HG03558 (cell line): Measurements from ENCODE around the gene ABTB2.

Source experiments
- ATAC-seq: cut with Tn5 transposase; IDR thresholded peaks from one replicate; pipeline ENCODE4 v1.9.1; 2021; ENCODE audit warnings: moderate number of reproducible peaks; ENCODE audit not compliant: unreplicated experiment; ENCODE audit errors: extremely low read depth

ABTB2 gene

DNA sequence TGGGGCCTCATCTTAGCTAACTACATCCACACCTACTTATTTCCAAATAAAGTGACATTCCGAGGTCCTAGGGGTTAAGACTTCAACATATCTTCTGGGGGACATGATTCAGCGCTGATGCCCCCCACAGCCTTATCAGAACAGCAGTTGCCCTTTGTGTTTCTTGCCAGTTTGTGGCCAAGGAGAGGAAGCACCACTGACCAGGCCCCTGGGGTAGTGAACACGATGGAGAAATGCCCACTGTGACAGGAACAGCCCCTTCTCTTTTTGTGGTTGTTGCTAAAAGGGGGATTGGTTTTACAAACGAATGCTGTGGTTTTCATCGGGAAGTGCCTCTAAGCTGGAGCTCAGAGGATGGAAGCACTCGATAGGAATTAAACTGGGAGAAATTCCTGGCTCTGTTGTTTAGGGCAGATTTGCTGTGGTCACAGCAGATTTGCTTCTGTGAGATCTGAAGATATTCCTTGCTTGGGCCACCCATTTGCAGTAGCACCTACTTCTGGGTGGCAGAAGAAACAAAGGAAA, 88.8 kb downstream of the ABTB2 start:
- ATAC-seq: no peak

DNA sequence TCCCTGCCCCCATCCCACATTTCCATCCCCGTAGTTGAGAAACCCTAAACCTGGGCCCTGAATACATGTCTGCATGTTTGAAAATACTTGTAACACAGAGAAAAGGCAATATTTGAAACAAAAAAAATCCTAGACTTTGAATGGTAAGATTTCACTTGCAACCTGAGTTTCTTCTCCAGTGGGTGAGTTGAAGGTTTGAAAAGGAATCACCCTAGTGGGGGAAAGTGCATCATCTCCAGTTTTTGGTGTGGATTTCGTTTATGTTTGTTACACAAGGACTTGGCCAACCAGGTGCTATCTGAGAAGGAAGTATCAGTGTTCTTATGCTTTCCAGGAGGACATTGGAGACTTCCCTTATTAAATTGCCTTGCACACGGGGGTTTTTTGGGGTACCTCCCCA, 90.4 kb downstream of the ABTB2 start:
- ATAC-seq: no peak

DNA sequence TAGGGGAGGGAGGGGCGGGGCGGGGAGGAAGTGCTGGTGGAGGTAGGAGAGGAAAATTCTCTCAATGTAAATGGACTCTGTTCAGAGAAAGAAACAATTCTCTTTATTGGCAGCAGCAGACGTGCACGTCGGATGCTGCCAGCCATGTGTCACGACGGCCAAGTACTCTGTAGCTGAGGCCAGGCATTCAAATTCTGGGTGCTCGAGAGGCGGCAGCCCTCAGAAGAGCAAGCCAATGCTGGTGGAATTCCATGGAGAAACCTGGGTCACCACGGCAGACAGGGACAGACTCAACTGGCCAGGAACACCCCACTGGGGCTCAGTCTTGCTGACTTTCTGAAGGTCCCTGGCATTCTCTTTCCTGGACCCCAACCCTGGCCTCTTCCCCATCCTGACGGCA, 90.8 kb downstream of the ABTB2 start:
- ATAC-seq: no peak

DNA sequence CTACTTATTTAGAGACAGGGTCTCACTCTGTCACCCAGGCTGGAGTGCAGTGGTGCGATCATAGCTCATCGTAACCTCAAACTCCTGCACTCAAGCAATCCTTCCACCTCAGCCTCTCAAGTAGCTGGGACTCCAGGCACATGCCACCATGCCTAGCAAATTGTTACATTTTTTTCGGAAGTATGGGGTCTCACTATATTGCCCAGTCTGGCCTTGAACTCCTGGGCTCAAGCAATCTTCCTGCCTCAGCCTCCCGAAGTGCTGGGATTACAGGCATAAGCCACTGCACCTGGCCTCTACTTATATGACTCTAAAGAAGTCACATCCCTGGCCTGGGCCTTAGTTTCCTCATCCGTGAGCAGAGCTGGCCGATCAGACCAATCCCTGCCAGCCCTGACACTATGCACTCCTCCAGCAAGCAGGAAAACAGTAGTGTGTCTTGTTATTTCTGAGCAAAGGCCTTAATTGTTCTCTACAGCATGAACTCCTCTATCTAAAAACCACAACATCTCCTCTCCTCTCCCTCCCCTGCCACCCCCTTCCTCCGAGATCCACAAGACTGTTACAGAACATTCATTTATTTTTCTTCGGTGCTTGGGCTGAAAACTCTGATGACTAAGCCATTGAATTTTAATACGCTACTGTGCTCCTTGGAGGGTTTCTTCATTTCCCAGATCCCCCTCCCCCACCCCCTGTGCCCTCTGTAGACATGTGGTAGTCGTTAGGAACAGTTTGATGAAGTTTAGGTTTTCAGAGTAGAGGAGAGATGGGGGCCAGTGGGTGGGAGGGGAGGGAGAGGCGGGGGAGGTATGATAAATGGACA, 91.5 kb downstream of the ABTB2 start:
- no peak for ATAC-seq

DNA sequence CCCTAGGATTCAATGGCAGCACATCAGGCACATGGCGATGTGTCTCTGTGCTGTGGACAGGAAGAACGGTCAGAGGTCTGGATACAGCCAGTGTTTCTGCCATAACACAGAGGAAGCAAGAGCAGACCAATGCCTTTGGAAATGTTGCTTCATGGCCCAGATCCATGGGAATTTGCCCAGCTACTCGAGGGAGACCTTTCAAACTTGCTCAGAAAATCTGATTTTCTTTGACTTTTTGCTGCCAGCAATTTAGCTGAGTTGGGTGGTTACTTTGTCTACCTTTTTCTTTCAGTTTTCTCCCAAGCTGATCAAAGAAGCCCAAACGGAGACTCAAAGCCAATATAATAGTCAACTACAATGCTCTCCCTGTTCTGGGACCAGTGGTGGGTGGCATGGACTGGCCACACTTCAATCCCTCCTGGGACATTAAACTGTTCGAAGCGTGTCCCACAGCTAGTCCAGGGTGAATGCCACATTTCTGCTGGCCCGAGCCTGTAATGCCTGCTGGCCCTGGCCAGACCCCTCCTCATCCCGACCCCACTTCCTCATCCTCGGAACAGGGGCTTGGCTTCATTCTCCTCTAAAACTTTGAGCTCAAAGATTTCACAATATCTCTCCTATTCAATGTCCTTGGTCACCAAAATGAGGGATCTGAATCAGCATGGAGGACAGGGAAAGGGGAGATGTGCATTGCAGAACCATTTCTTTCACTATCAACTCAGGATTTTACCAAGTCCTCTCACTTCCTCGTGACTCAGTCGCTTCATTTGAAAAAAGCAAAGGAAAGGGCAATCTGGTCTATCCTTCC, 93.3 kb downstream of the ABTB2 start:
- ATAC-seq: no peak

DNA sequence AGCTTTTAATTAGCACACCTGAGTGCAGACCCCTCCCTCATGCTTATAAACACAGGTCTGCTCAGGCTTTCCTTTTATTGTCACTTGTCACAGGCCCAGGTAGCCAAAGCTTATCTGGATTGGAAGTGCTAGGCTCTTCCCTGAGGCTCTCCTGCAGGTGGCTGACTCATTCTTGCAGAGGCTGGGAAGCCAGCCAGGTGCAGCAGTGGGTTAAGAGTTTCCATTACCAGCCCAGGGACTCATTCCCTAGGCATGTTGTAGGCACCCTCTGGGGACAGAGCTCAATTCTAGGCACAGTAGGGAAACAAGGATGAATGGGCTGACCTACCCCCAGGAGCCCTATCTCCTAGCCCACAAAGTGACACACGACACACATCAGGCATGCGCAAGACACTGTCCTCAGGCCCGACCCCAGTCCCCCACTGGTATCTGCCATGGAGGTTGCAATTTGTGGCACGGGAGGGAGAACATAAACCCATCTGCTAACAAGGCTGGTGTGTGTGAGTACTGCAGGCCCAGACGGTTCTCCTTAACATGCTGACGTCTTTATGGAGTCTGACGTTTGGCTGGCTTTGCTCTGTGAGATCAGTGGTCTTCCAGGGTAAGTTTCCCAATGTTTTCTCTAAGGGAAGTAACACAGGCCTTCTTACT, 94.2 kb downstream of the ABTB2 start:
- no peak for ATAC-seq

DNA sequence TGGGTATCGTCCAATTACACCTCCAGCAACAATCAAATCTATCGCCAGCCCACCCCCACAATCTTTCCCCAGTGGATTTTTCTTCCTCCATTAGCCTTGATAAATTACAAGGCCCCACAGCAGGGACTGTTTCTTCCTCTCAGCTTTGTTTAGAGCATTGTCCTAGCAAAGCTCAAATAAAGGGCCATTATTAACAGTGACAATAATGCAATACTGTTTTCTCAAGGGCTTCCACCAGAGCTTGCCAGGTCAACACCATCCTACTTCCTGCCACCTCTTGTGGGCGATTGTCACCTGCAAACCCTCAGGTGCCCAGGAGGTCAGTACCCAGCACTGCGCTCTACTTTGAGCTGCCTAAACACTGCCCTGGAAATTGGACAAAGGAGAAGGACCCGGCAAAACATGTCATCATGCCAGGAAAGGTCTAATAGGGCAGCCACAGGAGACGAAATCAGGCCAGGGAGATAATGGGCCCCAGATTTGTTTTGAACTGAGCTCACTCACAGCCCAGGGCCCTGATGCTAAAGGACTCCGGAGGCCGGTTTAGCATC, 95.2 kb downstream of the ABTB2 start:
- ATAC-seq: no peak

DNA sequence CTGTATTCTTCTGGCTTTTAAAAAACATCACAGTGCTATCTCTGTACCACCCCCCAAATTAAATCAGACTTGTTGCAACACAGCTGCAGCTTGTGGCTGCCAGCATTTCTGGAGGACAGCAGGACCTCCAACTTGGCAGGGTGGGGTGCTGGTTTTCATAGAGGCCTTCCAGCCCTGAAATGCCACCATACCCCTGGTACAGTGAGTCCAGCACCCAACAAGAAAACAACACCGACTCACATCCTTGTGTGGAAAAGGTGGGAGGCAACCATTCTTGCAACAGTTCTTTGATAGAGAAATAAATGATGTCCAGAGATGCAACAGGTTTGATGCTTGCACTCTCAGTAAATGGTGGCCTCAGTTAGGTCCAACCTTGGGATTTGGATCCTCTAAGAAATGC, 96.0 kb downstream of the ABTB2 start:
- ATAC-seq: no peak

DNA sequence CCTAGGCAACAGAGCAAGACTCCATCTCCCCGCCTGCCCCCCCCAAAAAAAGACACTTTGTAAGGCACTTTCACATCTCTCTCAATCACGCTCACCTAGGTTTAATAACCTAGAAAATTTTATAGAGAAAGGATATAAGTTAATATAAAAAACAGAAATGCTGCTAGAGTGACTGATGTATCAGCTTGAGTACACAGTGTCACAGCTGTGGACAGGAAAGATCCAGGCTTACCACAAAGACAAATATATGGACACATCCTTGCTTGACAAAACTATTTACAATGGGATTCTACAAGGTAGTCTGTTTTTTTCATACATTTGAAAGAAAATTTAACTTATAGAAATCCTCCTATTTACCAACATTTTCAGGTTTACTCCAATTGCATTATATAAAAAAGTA, 96.7 kb downstream of the ABTB2 start:
- no peak for ATAC-seq

DNA sequence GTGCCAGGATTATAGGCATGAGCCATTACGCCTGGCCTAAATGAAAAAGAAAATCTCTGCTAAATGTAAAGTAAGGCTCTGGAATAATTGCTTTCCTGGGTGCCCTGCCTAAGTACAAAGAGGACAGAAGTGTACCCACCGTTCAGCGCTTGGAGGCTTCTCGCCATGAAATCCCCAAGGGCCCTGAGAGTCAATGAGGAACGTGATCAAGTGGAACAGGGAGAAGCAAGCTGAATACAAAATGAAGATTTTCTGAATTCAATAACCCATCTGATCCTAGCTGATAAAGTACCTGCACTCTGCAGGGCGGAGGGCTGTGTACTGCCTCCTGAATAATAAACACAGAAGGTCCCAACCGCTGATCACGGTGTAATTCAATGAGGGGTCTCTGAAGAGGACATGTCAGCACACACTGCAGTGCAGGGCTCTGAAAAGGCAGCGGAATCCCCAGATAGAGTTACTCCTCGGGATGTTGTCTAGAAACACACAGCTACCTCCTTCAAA, 97.7 kb downstream of the ABTB2 start:
- ATAC-seq: no peak

DNA sequence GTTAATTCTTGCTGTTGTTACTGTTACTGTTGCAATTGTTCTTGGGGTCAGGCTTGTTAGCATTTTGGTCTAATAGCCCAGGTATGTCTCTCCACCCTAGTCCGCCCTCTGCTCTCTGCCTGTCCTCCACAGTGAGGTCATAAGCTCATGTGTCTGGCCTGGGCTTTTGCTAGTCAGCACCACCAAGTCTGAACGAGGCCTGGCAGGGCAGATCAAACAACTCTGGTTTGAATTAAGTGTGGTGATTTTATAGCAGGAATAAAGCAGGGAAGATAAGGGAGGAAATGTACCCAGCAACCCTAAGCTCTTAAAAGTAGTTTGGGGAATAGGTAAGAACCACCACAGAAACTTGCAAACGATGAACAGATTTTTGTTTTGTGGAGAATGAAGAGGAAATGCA, 98.7 kb downstream of the ABTB2 start:
- no peak for ATAC-seq

DNA sequence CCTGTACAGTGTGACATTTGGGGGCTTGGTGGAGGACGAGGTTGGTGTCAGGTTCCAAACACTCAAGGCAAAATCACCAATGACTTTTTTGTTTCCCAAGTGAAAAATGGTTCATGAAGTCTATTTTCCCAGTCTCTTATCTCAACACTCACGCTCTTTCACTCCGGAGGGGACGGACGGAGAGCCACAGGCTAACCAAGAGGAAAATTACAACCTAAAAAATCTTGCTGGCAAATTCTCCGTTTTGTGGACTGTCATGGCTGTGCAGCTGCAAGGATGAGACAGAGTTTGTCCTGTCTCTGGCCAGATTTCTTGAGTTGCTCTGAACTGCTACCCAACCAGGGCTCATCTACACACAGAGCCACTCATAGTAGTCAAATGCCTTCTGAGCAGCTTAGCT, 101.2 kb downstream of the ABTB2 start:
- no peak for ATAC-seq

DNA sequence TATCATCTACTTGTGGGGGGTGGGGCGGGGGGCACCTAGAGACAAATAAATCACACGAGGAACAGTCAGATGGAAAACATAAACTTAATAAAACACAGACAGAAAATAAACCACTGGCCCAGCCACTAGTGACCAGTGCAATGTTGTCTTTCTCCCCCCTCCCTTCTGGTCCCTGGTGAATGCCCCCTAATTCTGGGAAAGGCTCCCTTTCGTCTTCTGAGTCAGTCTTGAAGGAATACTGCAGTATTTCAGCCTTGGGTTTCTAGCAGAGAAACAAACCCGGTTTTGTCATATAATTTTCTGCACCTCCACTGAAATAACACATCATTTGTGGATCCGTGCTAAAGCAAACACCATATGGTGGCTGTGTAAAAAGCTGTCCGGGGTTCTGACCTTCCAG, 101.7 kb downstream of the ABTB2 start:
- no peak for ATAC-seq

DNA sequence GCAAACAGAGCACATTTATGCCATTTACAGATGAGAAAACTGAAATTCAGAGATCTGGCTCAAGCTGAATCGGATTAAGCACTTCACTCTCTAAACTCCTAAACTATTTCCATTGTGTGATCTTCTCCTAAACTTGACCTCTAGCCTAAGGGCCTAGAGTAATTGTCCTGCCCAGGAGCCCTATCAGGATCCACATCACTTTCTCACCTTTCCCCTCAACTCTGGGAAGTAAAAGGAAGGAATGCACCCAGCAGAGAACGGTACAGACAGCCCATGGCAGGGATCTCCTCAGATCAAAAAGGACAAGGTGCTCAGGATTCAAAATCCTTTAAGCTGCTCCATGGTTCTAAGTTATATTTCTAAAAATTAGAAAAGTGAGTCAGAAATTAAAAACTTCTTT, 102.7 kb downstream of the ABTB2 start:
- no peak for ATAC-seq

DNA sequence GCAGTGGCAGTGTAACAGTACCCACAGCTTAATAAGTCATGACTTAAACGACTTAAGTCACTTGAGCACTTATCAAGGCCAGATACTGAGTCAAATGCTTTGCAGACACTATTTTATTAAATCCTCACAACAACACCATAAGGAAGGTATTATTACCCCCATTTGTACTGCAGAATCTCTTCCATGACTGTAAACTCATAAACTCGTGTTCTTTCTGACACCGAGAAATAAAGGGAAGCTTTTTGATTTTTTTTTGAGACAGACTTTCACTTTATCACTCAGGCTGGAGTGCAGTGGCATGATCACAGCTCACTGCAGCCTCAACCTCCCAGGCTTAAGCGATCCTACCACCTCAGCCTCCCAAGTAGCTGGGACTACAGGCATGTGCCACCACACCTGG, 103.8 kb downstream of the ABTB2 start:
- no peak for ATAC-seq

DNA sequence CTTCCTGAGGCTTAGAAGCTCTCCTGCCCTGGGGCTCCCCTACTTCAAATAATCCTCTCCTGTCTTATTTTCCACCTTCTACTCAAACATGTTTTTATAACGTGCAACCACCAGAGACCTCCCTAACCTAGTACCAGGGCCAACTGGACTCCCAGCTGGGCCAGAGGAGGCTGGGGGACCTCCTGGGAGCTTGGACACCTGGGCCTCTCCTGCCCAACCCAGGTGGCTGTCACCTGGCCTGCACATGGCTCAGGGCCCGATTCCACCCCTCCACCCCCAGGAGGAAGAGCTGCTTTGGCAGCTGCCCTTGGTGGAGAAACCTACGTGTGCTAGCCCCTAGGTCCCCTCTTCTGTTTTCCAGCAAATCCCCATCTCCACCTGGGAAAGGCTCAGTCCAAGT, 105.2 kb downstream of the ABTB2 start:
- ATAC-seq: no peak

DNA sequence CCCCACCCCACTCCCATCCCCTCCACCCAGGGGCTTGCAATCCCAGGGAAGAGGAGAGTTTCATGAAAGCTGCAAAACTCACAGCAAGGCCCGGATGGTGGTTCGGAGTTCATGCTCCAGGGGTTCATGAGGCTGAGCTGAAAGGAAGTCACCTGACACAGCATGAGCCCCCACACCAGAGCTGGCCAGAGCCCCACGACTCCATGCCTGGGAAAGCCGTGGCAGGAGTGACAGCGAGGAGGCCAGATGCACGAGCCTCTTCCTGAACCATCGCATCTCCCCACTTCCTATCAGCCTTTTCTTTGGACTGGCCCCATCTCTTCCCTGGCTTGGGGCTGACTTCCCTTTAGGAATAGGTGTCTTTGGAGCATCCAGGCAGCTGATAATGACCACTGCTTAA, 105.8 kb downstream of the ABTB2 start:
- no peak for ATAC-seq

DNA sequence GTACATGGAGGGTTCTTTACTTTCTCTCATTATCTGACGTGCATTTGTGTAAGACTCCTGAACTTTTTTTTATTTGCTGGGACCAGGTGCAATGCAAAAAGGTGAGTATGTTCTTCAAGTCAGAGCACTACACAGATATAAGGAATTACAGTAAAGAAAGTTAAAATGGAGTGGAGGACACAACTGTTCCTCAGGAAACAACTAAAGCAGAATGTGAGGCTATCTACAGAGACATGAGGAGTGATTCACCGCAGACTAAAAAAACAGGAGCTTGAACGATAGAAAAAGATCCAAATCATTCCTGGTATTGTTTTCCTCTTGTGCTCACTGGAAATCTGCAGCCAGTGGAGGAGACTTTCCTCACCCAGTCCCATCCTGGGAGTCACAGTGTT, 106.2 kb downstream of the ABTB2 start:
- ATAC-seq: no peak

DNA sequence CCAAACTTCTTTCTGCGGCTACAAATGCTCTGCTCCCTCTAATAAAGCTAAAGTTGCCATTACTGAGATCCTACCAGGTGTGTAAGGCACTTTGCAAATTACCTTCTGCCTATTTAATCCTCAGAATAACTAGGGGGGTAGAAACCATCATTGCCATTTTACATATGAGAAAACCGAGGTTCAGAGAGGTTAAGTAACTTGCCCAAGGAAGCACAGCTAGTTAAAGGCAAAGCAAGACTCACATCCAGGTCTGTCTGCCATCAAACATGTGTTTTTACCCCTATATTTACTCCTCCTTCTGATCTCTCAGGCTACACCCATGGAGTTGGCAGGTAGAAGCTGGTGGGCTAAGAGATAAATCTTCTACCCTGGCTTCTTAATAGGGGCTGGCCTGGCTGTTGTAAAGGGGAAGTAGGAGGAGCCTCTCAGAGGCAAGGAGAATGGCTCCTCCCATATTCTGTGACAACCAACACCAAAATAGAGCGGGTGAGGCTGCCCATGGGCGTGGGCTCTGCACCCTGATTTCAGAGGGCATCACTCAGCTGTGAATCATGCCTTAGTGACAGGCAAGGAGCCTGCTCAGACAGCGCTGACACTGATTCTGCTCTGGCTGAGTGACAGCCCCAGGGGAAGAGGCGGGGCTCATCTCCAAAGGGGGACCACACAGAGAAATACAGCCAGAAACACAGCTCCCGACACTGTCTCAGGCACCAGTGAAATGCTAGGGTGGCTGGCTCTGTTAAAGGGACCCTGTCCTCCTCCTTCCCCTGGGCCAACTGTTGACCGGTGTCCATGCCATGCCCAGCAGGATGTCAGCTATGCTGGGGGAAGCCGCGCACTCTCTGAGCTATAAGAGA, 106.8 kb downstream of the ABTB2 start:
- no peak for ATAC-seq

DNA sequence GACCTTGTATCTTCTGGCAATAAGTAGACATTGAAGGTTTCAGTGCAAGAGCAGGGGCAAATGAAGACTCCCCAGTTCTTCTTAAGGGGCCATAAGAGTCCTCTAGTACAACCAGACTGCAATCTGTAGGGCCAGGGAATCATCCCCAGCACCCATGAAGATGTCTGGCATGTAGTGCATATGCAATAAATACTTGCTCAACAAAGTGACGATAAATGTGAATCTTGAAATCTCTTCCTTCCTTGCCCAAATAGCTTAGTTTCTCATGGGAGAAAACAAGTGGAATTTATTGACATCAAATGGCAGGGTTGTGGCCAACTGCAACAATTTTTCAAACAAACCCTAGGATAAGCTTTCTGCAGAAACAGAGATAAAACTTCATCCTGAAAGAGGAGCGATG, 107.6 kb downstream of the ABTB2 start:
- ATAC-seq: no peak
